Measurements from ENCODE around the gene RNF148. TPM values are rescaled to one million over a fixed set of nuclear protein-coding genes. Genes with fewer than 3 reads are reported as not detected.

The RNF148 gene
- total RNA-seq: 1 to 10 TPM in 1 of 2 donors, under 1 TPM in 1; 0.09 to 3.5 TPM
- under 1 TPM in 1 of 2 donors, not detected in 1; 0.09 TPM for polyA plus RNA-seq

DNA sequence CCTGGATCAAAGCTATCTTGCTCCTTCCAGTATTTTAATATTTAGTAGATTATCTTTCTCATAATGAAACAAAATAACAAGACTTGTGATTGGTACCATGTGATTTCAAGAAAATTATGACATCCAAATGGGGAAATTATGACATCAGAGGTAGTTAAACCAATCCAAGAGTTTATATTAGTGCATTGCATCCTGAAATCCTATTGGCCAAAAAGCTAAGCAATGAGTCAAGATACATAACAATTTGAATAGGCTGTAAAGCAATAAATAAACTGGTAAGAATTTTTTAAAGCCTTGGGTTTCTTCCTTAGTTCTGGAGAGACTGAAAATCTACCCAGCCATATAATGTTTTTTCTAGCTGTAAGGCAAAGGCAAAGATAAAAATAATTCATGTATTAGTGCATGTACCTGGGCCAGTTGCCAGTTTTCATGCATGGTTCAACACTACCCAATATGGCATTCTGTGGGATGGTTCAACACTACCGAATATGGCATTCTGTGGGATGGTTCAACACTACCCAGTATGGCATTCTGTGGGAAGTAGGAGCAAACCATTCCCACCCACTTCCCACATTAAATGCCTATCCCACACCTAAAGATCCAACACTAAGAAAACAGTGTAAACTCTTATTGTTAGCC, at the start of gene RNF148:
Gene RNF148, minus strand, starts transcription at position 51 of the 639 bp plus-strand sequence. CDS start 172 bp downstream, outside the sequence.
- 93% methylated on average over 1 of the region's 1 CpG for WGBS
- H3K4me3 ChIP-seq (ENCODE audit: low read depth in 1 of 3, low read length in 3 of 3): no peak within 1 kb of the TSS
- H3K27me3 ChIP-seq (ENCODE audit: control insufficient read depth in 4 of 4, insufficient read depth in 4 of 4, low read length in 3 of 4): no peaks in the 10 kb centered on the region
- H3K4me1 ChIP-seq (ENCODE audit: control insufficient read depth in 4 of 4, insufficient read depth in 4 of 4, low read length in 3 of 4): no peaks in the 10 kb centered on the region
- no peaks in the 10 kb centered on the region for H3K9me3 ChIP-seq (ENCODE audit: control insufficient read depth in 4 of 4, low read length in 3 of 4)
- no peak within 1 kb of the TSS for H3K9ac ChIP-seq (ENCODE audit: low read depth in 1 of 2, low read length in 2 of 2)
- no peak for DNase-seq (ENCODE audit: low spot score)
- H3K27ac ChIP-seq (ENCODE audit: low read depth in 1 of 2, low read length in 2 of 2): no peak within 1 kb of the TSS
- no peak for TF ChIP-seq RXRA (IDR thresholded peaks at IDR 0.05)
- TF ChIP-seq TAF1 (conservative IDR thresholded peaks at IDR 0.05): no peak
- no peak for TF ChIP-seq HNF4A (conservative IDR thresholded peaks at IDR 0.05)
- TF ChIP-seq RAD21 (IDR thresholded peaks at IDR 0.05): no peak
- TF ChIP-seq, protein P1, sequence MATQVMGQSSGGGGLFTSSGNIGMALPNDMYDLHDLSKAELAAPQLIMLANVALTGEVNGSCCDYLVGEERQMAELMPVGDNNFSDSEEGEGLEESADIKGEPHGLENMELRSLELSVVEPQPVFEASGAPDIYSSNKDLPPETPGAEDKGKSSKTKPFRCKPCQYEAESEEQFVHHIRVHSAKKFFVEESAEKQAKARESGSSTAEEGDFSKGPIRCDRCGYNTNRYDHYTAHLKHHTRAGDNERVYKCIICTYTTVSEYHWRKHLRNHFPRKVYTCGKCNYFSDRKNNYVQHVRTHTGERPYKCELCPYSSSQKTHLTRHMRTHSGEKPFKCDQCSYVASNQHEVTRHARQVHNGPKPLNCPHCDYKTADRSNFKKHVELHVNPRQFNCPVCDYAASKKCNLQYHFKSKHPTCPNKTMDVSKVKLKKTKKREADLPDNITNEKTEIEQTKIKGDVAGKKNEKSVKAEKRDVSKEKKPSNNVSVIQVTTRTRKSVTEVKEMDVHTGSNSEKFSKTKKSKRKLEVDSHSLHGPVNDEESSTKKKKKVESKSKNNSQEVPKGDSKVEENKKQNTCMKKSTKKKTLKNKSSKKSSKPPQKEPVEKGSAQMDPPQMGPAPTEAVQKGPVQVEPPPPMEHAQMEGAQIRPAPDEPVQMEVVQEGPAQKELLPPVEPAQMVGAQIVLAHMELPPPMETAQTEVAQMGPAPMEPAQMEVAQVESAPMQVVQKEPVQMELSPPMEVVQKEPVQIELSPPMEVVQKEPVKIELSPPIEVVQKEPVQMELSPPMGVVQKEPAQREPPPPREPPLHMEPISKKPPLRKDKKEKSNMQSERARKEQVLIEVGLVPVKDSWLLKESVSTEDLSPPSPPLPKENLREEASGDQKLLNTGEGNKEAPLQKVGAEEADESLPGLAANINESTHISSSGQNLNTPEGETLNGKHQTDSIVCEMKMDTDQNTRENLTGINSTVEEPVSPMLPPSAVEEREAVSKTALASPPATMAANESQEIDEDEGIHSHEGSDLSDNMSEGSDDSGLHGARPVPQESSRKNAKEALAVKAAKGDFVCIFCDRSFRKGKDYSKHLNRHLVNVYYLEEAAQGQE (IDR thresholded peaks at IDR 0.05): no peak
- no peak for TF ChIP-seq FOXA2 (IDR thresholded peaks at IDR 0.05)
- TF ChIP-seq, protein P2, sequence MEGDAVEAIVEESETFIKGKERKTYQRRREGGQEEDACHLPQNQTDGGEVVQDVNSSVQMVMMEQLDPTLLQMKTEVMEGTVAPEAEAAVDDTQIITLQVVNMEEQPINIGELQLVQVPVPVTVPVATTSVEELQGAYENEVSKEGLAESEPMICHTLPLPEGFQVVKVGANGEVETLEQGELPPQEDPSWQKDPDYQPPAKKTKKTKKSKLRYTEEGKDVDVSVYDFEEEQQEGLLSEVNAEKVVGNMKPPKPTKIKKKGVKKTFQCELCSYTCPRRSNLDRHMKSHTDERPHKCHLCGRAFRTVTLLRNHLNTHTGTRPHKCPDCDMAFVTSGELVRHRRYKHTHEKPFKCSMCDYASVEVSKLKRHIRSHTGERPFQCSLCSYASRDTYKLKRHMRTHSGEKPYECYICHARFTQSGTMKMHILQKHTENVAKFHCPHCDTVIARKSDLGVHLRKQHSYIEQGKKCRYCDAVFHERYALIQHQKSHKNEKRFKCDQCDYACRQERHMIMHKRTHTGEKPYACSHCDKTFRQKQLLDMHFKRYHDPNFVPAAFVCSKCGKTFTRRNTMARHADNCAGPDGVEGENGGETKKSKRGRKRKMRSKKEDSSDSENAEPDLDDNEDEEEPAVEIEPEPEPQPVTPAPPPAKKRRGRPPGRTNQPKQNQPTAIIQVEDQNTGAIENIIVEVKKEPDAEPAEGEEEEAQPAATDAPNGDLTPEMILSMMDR (IDR thresholded peaks at IDR 0.05; ENCODE audit: low read depth, low read length, missing input control): no peak
- TF ChIP-seq NR2F2 (IDR thresholded peaks at IDR 0.05): no peak
- TF ChIP-seq ATF3 (IDR thresholded peaks at IDR 0.05): no peak
- no peak for TF ChIP-seq MAX (IDR thresholded peaks at IDR 0.05)
- TF ChIP-seq YY1 (IDR thresholded peaks at IDR 0.05): no peak
- TF ChIP-seq ZBTB33 (IDR thresholded peaks at IDR 0.05): no peak
- TF ChIP-seq JUND (IDR thresholded peaks at IDR 0.05): no peak
- no peaks in the 10 kb centered on the region for H3K36me3 ChIP-seq (ENCODE audit: control insufficient read depth in 4 of 4, insufficient read depth in 3 of 4, low read depth in 1 of 4, low read length in 3 of 4)

- no peak overlapping the region for H3K9ac ChIP-seq (ENCODE audit: low read depth in 1 of 2, low read length in 2 of 2)
- H3K36me3 ChIP-seq (ENCODE audit: control insufficient read depth in 4 of 4, insufficient read depth in 3 of 4, low read depth in 1 of 4, low read length in 3 of 4): no peaks in the 10 kb centered on the region
- no peak overlapping the region for H3K27ac ChIP-seq (ENCODE audit: low read depth in 1 of 2, low read length in 2 of 2)
- TF ChIP-seq TAF1 (conservative IDR thresholded peaks at IDR 0.05): no peak
- no peak for TF ChIP-seq FOXA1 (IDR thresholded peaks at IDR 0.05)
- TF ChIP-seq ATF3 (IDR thresholded peaks at IDR 0.05): no peak
- TF ChIP-seq ZBTB33 (IDR thresholded peaks at IDR 0.05): no peak
- no peak for TF ChIP-seq SP1 (IDR thresholded peaks at IDR 0.05)
- TF ChIP-seq, protein P1 (IDR thresholded peaks at IDR 0.05): no peak
- TF ChIP-seq EGR1 (IDR thresholded peaks at IDR 0.05; ENCODE audit: low read depth in 2 of 2): no peak
- TF ChIP-seq RXRA (IDR thresholded peaks at IDR 0.05): no peak
- no peak for TF ChIP-seq GABPA (IDR thresholded peaks at IDR 0.05 in 1 of 2, conservative IDR thresholded peaks at IDR 0.05 in 1 of 2)
- no peak for TF ChIP-seq HNF4G (IDR thresholded peaks at IDR 0.05)
- no peak for DNase-seq (ENCODE audit: low spot score)
- WGBS: 92% methylated on average over 2 of the region's 2 CpGs
- no peaks in the 10 kb centered on the region for H3K4me1 ChIP-seq (ENCODE audit: control insufficient read depth in 4 of 4, insufficient read depth in 4 of 4, low read length in 3 of 4)
- H3K9me3 ChIP-seq (ENCODE audit: control insufficient read depth in 4 of 4, low read length in 3 of 4): no peaks in the 10 kb centered on the region
- H3K4me3 ChIP-seq (ENCODE audit: low read depth in 1 of 3, low read length in 3 of 3): no peak overlapping the region
- H3K27me3 ChIP-seq (ENCODE audit: control insufficient read depth in 4 of 4, insufficient read depth in 4 of 4, low read length in 3 of 4): no peaks in the 10 kb centered on the region
These were observed 47.7 kb upstream of the RNF148 start for GRCh38 chr7:122750389-122750788.

All from liver (tissue), 9 donors.